Brain microvascular endothelial cell (primary cell): ENCODE data around the gene TTC38.

ENCODE experiments used
- DNase-seq: peaks from one replicate; pipeline ENCODE4 v3.0.0-alpha.2; 2020
- H3K27ac ChIP-seq: fragments of 250-450 bp; sonication (Bioruptor Pico); 2 replicates; pipeline ENCODE4 v1.5.1; 2020; ENCODE audit warnings: mild to moderate bottlenecking, moderate library complexity
- H3K27me3 ChIP-seq: fragments of 250-450 bp; sonication (Bioruptor Pico); replicated peaks from 2 replicates; pipeline ENCODE4 v1.5.1; 2020; ENCODE audit warnings: mild to moderate bottlenecking
- H3K36me3 ChIP-seq: fragments of 250-450 bp; sonication (Bioruptor Pico); replicated peaks from 2 replicates; pipeline ENCODE4 v1.5.1; 2020; ENCODE audit warnings: mild to moderate bottlenecking
- H3K4me3 ChIP-seq: 2 replicates; pipeline ENCODE4 v1.5.1; 2011; ENCODE audit warnings: low read depth, mild to moderate bottlenecking, control low read depth, low read length, moderate library complexity
- CTCF ChIP-seq: IDR thresholded peaks from 2 replicates; pipeline ENCODE4 v1.5.1; 2011; ENCODE audit warnings: low read depth, mild to moderate bottlenecking, moderate library complexity, low read length, control low read depth, inconsistent platforms; ENCODE audit errors: missing control alignments
- in situ Hi-C: cut with HindIII; loops from 2 replicates; pipeline ENCODE4 v1.10.0; 2017; ENCODE audit warnings: low sequenced_read_pairs, low pct_ligation_motif_present

The TTC38 gene

GRCh38 chr22:46289244-46289891 lies 21.6 kb downstream of the TTC38 start:
- no peak overlapping the region for H3K27ac ChIP-seq
- DNase-seq = no peak

GRCh38 chr22:46290121-46290842 lies 22.5 kb downstream of the TTC38 start:
- Histone ChIP-seq H3K27ac (no peak overlapping the region), H3K36me3 (peaks cover 7% of the 10 kb centered on the region), H3K4me3 (no peak overlapping the region), H3K27me3 (no peaks in the 10 kb centered on the region)
- TF ChIP-seq CTCF = no peak
- DNase-seq = no peak
- in situ Hi-C loops = no loop called here

More at GRCh38 chr22:46289244-46289891, 21.6 kb downstream of the TTC38 start:
- no peaks in the 10 kb centered on the region for H3K27me3 ChIP-seq
- no peak overlapping the region for H3K4me3 ChIP-seq
- TF ChIP-seq CTCF = no peak
- in situ Hi-C loops = no loop called here
- peaks cover 13% of the 10 kb centered on the region for H3K36me3 ChIP-seq

GRCh38 chr22:46290843-46291785 lies 23.3 kb downstream of the TTC38 start:
- TF ChIP-seq CTCF = no peak
- DNase-seq = no peak
- Histone ChIP-seq H3K27me3 (no peaks in the 10 kb centered on the region), H3K4me3 (no peak overlapping the region), H3K27ac (no peak overlapping the region), H3K36me3 (peaks cover 7% of the 10 kb centered on the region)
- in situ Hi-C loops = no loop called here

GRCh38 chr22:46292173-46292572 lies 24.4 kb downstream of the TTC38 start:
- TF ChIP-seq CTCF = no peak
- H3K27me3 ChIP-seq = no peaks in the 10 kb centered on the region
- H3K36me3 ChIP-seq = peaks cover 7% of the 10 kb centered on the region
- in situ Hi-C loops = no loop called here
- no peak overlapping the region for H3K4me3 ChIP-seq
- H3K27ac ChIP-seq = no peak overlapping the region
- no peak for DNase-seq

GRCh38 chr22:46292732-46293131 lies 24.9 kb downstream of the TTC38 start:
- H3K4me3 ChIP-seq = no peak overlapping the region
- no peak for DNase-seq
- H3K27me3 ChIP-seq = no peaks in the 10 kb centered on the region
- in situ Hi-C loops = no loop called here
- H3K27ac ChIP-seq = no peak overlapping the region
- TF ChIP-seq CTCF = no peak
- H3K36me3 ChIP-seq = peaks cover 7% of the 10 kb centered on the region
